ENCODE results near the gene EIF3L.

Gene EIF3L

DNA sequence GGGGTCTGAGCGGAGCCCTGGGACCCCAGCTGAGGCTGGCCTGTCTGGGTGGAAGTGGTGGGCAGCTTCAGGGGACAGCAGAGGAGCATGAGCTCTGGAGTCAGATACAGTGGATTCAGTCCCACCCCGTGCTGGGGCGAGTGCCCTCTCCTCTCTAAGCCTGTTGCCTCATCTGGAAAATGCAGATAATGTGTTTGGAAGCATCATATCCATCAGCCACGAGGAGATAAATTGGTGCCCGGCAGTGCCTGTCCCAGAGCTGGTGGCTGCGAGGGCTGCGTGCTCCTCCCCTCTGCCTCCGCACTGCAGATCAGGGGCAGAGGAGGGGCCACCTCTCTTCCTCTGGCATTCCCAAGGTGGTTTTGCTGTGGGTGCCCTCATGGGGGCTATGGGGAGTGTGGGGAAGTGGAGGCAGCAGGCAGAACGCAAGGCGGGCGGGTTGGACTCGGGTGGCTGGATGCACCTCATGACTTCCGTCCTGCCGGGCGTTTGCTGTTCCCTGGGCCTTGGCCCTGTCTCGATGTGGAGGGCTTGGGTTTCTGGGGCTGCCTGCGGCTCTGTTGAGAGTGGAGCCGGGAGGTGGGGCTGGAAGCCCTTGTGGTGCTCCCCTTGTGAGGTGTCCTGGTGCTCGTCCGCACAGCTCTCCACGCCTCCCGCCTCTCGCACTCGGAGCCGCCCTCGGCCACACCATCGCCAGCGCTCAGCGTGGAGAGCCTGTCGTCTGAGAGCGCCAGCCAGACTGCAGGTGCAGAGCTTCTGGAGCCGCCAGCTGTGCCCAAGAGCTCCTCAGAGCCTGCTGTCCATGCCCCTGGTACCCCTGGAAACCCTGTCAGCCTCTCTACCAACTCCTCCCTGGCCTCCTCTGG lies 77.8 kb downstream of the EIF3L start:
- no peak for DNase-seq (ENCODE audit: low read depth in 2 of 2)

DNA sequence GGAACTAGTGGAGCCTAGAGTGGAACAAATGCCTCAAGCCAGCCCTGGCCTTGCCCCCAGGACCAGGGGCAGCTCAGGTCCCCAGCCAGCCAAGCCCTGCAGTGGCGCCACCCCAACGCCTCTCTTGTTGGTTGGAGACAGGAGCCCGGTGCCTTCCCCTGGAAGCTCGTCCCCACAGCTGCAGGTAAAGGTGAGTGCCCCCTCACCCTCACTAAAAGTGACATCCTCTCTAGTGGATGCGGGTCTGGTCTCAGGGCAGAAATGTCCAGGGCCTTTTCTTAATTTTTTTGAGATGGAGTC lies 78.4 kb downstream of the EIF3L start:
- no peak for DNase-seq (ENCODE audit: low read depth in 2 of 2)

DNA sequence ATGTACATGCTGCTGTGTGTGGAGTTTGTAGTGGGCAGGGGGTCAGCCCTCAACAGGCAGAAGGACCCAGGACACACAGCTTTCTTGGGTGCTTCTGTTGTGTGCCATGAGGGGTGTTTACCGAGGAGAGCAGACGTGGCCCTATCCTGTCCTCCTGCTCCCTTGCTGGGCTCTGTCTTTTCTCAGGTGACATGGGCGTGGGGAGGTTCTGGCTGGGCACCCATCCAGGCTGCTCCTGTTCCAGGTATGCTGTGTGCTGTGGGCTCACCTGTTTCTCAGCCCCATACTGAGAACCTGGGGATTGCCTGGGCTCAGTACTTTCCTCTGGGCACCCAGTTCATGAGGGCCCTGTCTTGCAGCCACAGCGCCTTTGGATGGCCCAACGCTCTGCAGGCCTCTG lies 80.2 kb downstream of the EIF3L start:
- DNase-seq (ENCODE audit: low read depth in 2 of 2), result no peak

DNA sequence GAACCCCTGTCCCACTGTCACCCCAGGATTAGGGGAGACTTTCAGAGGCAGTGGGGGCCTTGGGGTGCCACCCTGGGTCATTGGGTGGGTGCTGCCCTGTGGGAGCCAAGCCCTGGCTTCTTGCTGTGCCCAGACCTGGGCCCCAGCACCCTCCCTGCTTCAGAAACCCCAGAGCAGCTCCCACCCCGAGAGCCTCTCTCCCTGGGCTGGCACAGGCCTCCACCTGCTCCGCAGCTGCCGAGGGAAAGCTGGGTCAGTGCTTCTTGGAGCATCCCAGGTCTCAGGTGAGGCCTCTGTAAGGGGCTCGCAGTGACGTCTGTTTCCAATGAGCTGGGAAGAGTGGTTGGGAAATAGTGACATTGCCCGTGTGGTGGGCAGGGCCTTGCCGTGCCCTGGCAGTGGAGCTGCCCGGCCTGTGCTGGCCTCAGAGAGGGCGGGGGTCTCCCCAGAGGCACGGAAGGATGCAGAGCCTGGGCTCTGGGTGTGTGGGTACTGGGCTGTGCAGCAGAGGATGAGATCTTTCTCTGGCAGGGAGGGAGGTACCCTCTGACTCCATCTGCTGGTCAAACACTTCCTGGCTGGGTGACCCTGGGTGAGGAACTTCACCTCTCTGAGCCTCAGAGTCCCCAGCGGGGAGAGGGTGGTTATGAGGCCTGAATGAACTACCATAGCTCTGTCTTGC lies 81.2 kb downstream of the EIF3L start:
- DNase-seq (ENCODE audit: low read depth in 2 of 2), result no peak

DNA sequence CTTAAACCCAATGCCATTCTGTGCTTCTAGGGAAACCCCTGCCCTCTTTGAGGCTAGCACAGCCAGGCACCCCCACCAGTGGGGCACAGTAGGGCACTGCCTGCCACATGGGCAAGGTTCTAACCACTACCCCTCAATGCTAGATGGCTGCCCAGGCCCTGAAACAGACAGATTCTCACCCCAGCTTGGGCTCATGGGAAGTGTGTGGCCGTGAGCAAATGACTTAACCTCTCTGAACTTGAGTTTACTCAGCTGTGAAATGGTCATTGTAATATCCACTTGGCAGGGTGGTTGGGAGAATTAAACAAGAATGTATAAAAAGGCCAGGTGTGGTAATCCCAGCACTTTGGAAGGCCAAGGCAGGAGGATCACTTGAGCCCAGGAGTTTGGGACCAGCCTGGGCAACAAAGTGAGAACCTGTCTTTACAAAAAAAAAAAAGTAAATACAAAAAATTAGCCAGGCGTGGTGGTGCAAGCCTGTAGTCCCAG lies 81.8 kb downstream of the EIF3L start:
- no peak for DNase-seq (ENCODE audit: low read depth in 2 of 2)

DNA sequence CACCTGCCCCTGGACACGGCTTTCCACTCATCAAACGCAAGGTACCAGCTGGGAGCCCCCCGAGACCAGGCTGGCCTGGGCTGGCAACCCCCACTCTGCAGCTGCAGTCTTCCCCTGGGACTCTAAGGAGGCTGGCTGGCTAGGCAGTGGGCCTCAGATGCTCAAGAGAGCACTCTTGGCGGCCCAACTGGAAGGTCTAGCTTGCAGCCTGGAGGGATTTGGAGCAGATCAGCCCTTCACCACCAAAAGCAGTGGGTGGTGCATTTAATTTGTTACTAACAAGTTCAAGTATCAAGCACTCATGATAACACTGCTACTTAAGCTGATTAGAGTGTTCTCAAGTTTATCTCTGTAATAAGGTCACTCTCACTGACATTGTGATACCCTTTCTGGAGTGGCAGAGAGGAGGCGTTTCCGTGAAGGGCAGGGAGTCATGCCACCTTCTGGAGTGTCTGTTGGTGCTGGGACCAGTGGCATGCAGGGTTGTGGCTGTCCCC lies 82.7 kb downstream of the EIF3L start:
- DNase-seq (ENCODE audit: low read depth in 2 of 2), result no peak

DNA sequence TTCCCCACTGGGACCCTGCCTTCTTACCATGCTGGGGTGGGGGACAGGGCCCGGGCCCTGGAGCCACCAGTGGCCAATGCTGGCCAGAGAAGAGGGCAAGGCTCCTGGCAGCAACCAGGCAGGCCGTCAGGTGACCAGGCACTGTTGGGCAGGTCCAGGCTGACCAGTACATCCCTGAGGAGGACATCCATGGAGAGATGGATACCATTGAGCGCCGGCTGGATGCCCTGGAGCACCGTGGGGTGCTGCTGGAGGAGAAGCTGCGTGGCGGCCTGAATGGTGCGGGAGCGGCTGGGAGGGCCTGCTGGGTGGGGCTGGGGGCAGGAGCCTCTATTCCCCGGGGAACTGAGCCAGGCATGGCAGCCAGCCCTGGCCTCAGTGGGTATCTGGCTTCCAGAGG lies 83.2 kb downstream of the EIF3L start:
- DNase-seq (ENCODE audit: low read depth in 2 of 2), result no peak

DNA sequence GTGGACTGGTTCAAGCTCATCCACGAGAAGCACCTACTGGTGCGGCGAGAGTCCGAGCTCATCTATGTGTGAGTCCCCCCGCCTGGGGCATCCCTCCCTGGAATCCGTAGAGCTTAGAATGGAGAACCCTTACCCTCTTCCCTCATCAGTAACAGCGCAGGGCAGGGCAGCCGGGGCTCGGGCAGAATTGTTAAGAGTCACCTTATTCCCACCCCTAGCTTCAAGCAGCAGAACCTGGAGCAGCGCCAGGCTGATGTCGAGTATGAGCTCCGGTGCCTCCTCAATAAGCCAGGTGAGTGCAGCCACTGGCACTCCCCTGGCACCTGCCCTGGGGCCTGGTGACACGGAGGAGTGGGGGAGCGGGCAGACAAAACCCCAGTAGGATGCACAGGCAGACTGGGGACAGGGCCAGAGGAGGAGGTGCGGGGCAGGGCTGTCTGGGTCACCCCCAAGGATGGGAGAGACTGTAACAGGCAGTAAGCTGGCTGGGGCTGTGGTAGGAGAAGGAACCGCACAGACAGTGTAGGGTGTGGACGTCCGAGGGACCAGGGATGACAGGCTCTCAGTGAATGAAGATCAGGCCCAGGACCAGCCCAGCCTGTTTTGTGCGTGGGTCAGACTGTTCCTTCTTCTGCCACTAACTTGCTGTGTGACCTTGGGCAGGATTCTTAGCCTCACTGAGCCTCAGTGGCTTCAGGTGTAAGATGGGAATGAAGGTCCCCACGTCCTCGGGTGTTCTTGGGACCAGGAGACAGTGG lies 83.8 kb downstream of the EIF3L start:
- no peak for DNase-seq (ENCODE audit: low read depth in 2 of 2)

DNA sequence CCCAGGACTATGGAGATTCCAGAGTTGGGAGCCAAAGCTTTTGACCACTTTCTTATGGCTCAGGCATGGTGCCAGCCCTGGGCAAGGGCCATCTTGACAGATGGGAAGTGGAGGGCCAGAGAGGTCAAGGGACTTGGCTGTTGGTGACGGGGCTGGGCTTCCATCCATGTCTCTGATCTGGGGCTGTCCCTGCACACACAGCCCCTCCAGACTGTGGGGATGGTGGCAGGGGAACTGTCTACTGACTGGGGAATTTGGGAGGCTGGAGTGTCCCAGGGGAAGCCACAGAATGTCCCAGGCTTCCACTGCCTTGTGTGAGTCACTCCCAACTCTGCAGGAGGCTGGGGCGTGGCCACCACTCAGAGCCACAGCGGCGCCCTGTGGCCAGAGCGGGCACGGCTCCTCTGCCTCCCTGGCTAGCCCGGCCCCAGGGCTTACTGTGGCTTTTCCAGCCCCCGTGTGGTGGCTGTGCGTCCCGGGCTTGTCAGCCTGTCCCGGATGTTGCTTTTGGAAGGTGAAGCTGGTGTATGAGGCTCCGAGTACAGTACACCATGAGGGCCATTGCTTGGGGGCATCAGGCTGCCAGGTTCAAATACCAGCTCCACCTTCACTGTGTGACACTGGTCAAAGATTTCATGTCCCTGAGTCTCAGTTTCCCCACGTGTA lies 84.6 kb downstream of the EIF3L start:
- peak; percentile 40 to 74 for DNase-seq (ENCODE audit: low read depth in 2 of 2)

Measured in stimulated activated CD4-positive, alpha-beta T cell treated with anti-CD3 and anti-CD28 coated beads, Interleukin-1b, Interleukin-23, amount 100 ng/mL, for 1 hour (primary cell).